Neutrophil (primary cell): ENCODE data around the gene SNU13.

Experiments
- H3K27ac ChIP-seq: fragments of 200-600 bp; sonication (generic); 2 replicates; pipeline ENCODE4 v1.5.1; 2016; ENCODE audit warnings: mild to moderate bottlenecking, moderate library complexity
- H3K27me3 ChIP-seq: fragments of 200-600 bp; sonication (generic); 2 replicates; pipeline ENCODE4 v1.6.0; 2016; ENCODE audit warnings: mild to moderate bottlenecking
- H3K36me3 ChIP-seq: fragments of 200-600 bp; sonication (generic); 2 replicates; pipeline ENCODE4 v1.5.1; 2017
- H3K4me1 ChIP-seq, 2 experiments: fragments of 200-600 bp in 1 of 2; sonication (generic) in 1 of 2; 1 replicate in 1 of 2; 2 replicates in 1 of 2; pipeline versions ENCODE4 v1.5.1 to v1.6.1; 2013 to 2016; ENCODE audit warnings: low read depth in 1 of 2, low read length in 1 of 2, mild to moderate bottlenecking in 1 of 2, moderate library complexity in 1 of 2; ENCODE audit not compliant: control insufficient read depth in 1 of 2, insufficient read depth in 1 of 2
- H3K4me3 ChIP-seq, 2 experiments: fragments of 200-600 bp in 1 of 2; sonication (generic) in 1 of 2; 1 replicate in 1 of 2; 2 replicates in 1 of 2; pipeline ENCODE4 v1.5.1; 2013 to 2016; ENCODE audit warnings: low read depth in 1 of 2, low read length in 1 of 2, mild to moderate bottlenecking in 1 of 2, moderate library complexity in 1 of 2
- H3K9me3 ChIP-seq: fragments of 200-600 bp; sonication (generic); 2 replicates; pipeline ENCODE4 v1.5.1; 2016
- CTCF ChIP-seq: fragments of 200-600 bp; sonication (generic); IDR thresholded peaks from 2 replicates; pipeline ENCODE4 v1.5.1; 2016; ENCODE audit warnings: antibody characterized with exemption

The SNU13 gene

GRCh38 chr22:41659941-41660340 lies 28.7 kb downstream of the SNU13 start:
- no peak overlapping the region for H3K4me3 ChIP-seq
- H3K36me3 ChIP-seq: peaks cover 96% of the 10 kb centered on the region
- TF ChIP-seq CTCF: no peak
- no peaks in the 10 kb centered on the region for H3K9me3 ChIP-seq
- no peak overlapping the region for H3K27ac ChIP-seq
- no peaks in the 10 kb centered on the region for H3K27me3 ChIP-seq
- no peaks in the 10 kb centered on the region for H3K4me1 ChIP-seq

GRCh38 chr22:41658869-41659268 lies 29.8 kb downstream of the SNU13 start:
- H3K36me3 ChIP-seq: peaks cover 98% of the 10 kb centered on the region
- no peaks in the 10 kb centered on the region for H3K27me3 ChIP-seq
- H3K27ac ChIP-seq: no peak overlapping the region
- H3K9me3 ChIP-seq: no peaks in the 10 kb centered on the region
- TF ChIP-seq CTCF: no peak
- H3K4me1 ChIP-seq: no peaks in the 10 kb centered on the region
- H3K4me3 ChIP-seq: no peak overlapping the region

- Histone ChIP-seq H3K4me1 (no peaks in the 10 kb centered on the region), H3K4me3 (no peak overlapping the region), H3K9me3 (no peaks in the 10 kb centered on the region), H3K27ac (no peak overlapping the region), H3K36me3 (peaks cover 98% of the 10 kb centered on the region), H3K27me3 (no peaks in the 10 kb centered on the region)
- TF ChIP-seq CTCF: no peak
These were observed 31.0 kb downstream of the SNU13 start for GRCh38 chr22:41657709-41658108.

GRCh38 chr22:41656556-41656955 lies 32.1 kb downstream of the SNU13 start:
- H3K36me3 ChIP-seq: peaks cover 98% of the 10 kb centered on the region

GRCh38 chr22:41654322-41654721 lies 34.3 kb downstream of the SNU13 start:
- Histone ChIP-seq H3K4me3 (no peak overlapping the region), H3K4me1 (no peaks in the 10 kb centered on the region), H3K27ac (no peak overlapping the region), H3K36me3 (peaks cover 96% of the 10 kb centered on the region), H3K9me3 (no peaks in the 10 kb centered on the region), H3K27me3 (no peaks in the 10 kb centered on the region)
- TF ChIP-seq CTCF: no peak

More at GRCh38 chr22:41656556-41656955, 32.1 kb downstream of the SNU13 start:
- Histone ChIP-seq H3K27me3 (no peaks in the 10 kb centered on the region), H3K9me3 (no peaks in the 10 kb centered on the region), H3K27ac (no peak overlapping the region), H3K4me3 (no peak overlapping the region), H3K4me1 (no peaks in the 10 kb centered on the region)
- TF ChIP-seq CTCF: no peak

DNA sequence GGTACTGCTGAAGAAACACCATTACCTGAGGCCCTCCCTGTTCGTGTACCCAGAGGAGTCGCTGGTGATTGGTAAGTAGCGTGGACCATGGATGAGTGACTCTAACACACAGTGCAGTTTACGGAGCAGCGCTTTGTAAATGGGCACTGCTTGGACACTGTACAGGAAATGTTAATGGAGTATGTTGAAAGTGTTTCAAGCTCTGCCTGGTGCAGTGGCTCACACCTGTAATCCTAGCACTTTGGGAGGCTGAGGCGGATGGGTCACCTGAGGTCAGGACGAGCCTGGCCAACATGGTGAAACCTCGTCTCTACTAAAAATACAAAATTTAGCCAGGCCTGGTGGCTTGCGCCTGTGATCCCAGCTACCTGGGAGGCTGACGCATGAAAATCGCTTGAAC lies 37.8 kb downstream of the SNU13 start:
- H3K36me3 ChIP-seq: peaks cover 97% of the 10 kb centered on the region

More for the DNA sequence above, 37.8 kb downstream of the SNU13 start:
- no peaks in the 10 kb centered on the region for H3K27me3 ChIP-seq
- H3K9me3 ChIP-seq: no peaks in the 10 kb centered on the region
- H3K4me1 ChIP-seq: no peaks in the 10 kb centered on the region
- H3K4me3 ChIP-seq: no peak overlapping the region
- no peak for TF ChIP-seq CTCF
- H3K27ac ChIP-seq: no peak overlapping the region
